HG02588 (cell line): Measurements from ENCODE around the gene USF1.

Experiments
- ATAC-seq: cut with Tn5 transposase; IDR thresholded peaks from one replicate; pipeline ENCODE4 v1.9.1; 2021; ENCODE audit warnings: mild to moderate bottlenecking, moderate library complexity; ENCODE audit not compliant: unreplicated experiment

The USF1 gene

GRCh38 chr1:161045736-161046604 lies at the start of gene USF1:
Gene USF1, minus strand, starts transcription at chr1:161045977. Its CDS starts 2,702 bp downstream, at chr1:161043275.
- peak; percentile 68 for ATAC-seq

DNA sequence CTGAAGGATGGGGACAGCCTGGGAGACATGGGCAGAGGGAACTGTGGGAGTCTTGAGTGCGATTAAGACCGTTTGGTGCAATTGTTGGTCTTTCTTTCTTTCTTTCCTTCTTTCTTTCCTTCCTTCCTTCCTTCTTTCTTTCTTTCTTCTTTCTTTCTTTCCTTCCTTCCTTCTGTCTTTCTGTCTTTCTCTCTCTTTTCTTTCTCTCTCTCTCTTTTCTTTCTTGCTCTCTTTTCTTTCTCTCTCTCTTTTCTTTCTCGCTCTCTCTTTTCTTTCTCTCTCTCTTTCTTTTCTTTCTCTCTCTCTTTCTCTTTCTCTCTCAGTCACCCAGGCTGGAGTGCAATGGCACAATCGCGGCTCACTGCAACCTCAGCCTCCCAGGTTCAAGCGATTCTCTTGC lies 49.5 kb upstream of the USF1 start:
- ATAC-seq, result no peak

GRCh38 chr1:161094481-161094880 lies 48.7 kb upstream of the USF1 start:
- no peak for ATAC-seq

DNA sequence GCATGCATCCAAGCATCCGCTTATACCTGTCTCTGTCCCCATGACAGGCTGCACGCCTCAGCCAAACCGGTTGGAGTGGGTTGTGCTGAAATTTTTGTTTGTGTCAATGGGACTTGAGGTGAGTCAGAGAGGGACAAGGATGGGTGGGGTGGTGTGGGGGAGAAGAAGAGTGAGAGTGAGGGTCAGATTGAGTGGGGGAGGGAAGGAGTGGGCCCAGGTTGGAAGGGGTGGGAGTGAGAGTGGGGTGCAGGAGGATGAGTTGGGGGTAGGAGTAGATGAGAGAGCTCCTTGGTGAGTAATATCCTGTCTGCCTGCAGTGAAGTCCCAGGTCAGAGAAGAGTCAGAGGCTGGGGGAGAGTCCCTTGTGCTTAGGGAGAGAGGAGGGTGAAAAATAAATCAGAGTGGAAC lies 46.8 kb upstream of the USF1 start:
- no peak for ATAC-seq

GRCh38 chr1:161091796-161092507 lies 46.2 kb upstream of the USF1 start:
- no peak for ATAC-seq

DNA sequence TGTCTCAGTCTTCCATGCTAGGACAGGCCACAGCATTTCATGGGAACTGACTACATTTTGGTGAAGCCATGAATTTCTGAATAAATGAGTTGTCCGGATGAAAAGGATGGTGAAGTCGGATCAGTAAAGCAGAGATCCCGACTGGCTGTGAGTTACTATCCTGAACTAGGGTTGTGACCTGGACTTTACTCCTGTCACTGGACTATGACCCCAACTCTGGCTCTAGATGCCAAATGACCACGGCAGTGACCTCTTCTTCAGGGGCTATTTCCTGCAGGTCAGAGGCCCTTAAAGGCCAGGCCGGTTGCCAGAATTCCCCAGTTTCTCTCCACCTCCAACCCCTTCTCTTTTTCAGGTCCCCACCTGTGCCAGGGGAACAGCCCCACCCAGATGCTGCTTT lies 45.3 kb upstream of the USF1 start:
- no peak for ATAC-seq

DNA sequence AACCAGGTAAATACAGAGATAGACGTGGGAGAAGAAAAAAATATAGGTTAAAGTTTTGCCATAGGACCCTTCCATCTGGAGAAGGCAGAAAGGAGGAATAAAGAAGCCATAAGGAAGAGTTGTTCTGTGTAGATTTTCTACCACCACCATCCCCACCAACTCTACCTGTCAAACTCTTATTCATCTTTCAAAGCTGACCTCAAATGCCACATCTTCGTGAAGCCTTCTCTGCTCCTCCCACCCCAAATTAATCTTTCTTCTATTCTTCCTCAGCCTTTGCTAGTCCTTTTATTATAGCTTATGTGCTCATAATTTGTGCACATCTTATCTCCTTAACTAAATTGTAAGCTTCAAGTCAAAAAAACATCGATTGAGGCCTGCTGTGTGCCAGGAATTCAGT lies 44.8 kb upstream of the USF1 start:
- no peak for ATAC-seq

DNA sequence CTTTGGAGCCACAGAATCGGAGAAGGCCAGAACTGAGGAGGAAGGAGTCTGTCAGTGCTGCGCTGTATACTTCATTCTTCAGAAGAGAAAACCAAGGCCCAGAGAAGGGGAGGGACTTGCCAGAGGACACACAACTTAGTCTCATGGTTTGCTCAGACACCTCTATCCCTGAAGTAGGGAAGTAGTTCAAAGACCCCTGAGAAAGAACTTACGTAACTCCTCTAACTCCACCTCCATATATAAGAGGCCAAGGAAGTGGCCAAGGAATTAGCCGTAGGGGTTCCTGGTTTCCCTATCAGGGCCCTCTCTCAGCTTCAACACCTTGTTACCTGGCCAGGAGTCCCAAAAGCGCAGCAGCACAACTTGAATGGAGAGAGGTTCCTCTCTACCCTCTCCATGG lies 44.2 kb upstream of the USF1 start:
- ATAC-seq, result no peak

GRCh38 chr1:161089251-161089924 lies 43.6 kb upstream of the USF1 start, which contains the start of gene NECTIN4:
Gene NECTIN4, minus strand, starts transcription at chr1:161089558. Its CDS starts 262 bp downstream, at chr1:161089296.
- no peak for ATAC-seq

DNA sequence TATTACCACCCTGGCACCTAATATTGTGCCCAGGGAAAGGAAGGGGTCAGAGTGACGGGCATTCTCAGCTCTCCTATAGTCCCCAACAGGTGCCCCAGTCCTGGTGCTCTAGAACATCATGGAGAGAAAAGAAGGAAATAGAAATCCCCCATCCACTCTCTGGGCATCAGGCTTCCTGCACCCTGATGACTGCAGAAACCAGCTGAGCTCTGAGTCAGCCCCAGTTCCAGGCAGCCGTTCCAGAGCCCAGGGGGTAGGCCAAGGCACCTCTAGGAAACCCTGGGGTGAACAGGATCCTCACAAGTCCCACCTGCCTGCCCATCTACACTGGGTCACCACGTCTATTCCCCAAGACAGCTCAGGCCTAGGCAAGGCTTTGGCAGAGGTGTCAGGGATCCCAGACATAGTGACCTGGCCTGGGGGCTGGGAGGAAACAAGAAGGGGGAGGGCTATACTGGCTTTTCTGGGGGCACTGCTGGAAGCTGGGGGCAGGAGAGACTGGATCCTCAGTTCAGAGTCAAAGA lies 42.9 kb upstream of the USF1 start:
- no peak for ATAC-seq

- ATAC-seq, result no peak
Observed at GRCh38 chr1:161086457-161086856, 40.7 kb upstream of the USF1 start.

- no peak for ATAC-seq
Observed at GRCh38 chr1:161085165-161085564, 39.4 kb upstream of the USF1 start.

DNA sequence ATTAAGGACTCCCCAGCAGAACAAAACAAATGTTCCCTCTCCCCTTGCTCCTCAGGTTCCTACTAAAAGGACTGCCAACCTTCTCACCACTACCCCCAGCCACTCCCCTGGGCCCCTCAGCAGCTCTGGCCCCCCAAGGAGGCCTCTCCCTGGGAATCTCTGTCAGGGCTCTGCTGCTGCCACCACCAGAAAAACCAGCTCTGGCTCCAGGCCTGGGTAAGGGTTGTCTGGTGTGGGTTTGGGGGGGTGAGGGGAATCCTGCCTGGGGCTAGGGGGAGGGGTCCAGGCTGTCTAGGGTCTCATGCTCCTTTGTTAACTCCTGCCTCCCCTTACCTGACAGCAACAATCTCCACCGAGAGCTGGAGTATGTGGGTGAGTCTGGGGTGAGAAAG lies 38.8 kb upstream of the USF1 start:
- no peak for ATAC-seq

DNA sequence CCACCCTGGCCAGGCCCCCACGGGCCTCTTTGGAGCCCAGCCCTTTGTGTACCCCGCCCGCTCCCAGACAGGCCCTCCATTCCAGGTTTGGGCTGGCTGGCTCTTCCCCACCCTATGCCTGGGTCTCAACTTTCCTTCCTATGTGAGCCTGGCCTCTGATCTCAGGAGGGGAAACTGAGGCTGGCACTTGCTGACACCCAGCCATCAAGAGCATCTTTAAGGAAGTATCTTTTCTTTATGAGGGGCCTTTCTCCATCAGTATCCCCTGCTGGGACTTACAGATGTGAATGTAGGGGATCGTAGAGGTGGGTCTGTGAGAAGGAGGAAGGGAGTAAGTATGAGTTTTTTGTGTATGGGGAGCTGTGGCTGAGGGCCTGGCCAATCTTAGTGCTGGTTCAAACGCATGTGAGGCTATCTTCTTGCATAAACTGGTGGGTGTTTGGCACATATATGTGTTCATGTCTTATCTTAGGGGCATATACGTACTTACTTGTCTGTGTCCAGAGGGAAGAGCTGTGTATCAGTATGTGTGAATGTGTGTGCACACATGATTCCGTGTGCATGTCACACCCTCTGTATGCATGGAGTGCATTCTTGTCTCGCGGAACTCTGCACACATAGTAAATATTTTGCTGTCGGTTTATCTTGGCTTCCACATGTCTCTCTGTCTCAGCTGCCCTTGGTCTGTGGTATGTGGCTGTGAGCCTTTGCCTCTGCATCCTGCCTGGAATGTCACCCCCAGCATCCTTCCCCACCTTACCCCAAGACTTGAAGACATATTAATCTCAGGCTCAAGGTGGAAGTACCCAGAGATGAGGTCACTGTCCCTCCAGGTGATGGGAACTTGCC lies 38.2 kb upstream of the USF1 start:
- ATAC-seq, result no peak

DNA sequence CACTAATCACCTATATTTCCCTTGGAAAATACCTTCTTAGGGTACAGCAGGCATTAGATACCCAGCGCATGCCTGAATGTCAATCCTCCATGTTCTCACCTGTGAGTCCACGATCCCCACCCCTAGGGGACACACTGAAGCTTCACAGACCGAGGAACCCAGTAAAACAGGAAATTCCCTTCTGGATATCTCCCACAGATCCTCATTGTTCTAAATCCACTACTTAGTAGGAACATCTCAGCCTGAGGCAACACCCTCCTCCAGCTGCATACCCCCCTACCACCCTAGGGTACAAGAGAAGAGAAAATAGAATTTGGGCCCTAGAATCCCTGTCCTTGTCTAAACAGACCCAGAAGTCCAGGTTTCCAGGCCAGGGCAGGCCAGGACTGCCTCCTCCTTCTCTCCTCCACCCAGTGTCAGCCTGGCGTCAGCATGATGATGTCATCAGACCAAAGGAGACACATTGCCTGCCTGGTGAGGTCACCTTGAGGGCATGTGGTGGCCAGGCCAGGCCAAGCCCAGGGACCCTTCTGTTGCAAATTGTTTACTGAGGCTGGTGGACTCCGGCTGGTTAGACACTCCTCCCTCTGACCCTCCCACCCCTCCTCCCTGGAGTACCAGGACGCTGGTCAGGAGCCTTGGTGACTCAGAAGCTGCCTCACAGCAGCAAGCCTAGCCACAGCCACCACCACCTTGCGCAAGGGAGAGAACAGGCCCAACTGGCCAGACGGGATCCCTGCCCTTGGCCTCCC lies 37.4 kb upstream of the USF1 start:
- no peak for ATAC-seq

GRCh38 chr1:161082483-161082882 lies 36.7 kb upstream of the USF1 start:
- no peak for ATAC-seq

DNA sequence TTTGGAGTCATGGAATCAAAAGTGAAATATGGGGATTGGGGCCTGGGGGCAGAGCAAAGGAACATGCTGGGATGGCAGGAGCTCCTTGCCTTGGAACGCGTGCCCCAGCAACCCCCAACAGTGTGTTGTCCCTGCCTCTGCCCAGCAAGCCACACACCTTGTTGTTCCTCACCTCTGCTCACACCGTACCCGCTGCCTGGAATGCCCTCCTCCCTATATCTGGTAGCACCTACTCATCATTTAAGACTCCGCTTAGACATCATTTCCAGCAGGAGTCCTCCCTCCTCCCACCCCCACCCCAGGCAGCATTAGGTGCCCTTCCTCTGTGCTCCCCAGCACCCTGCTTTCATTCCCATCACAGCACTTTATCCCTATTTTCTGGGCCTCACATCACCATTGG lies 35.7 kb upstream of the USF1 start:
- no peak for ATAC-seq

- ATAC-seq, result no peak
Observed at GRCh38 chr1:161080441-161081405, 34.9 kb upstream of the USF1 start.
